GM21576 (cell line): Measurements from ENCODE around the gene F2RL1.
"Not testable (repeated sequence)": the region's sequence is repeated elsewhere in the genome, so short reads cannot be mapped to it uniquely, and the experiment has no call there.

ENCODE experiments used
- ATAC-seq: cut with Tn5 transposase; IDR thresholded peaks from one replicate; pipeline ENCODE4 v1.9.1; 2021; ENCODE audit warnings: mild to moderate bottlenecking, moderate library complexity; ENCODE audit not compliant: unreplicated experiment

The F2RL1 gene

GRCh38 chr5:76805821-76806505, 12.9 kb upstream of the F2RL1 start:
- ATAC-seq, result no peak

- no peak for ATAC-seq
Measured at GRCh38 chr5:76807296-76807695, 11.5 kb upstream of the F2RL1 start.

DNA sequence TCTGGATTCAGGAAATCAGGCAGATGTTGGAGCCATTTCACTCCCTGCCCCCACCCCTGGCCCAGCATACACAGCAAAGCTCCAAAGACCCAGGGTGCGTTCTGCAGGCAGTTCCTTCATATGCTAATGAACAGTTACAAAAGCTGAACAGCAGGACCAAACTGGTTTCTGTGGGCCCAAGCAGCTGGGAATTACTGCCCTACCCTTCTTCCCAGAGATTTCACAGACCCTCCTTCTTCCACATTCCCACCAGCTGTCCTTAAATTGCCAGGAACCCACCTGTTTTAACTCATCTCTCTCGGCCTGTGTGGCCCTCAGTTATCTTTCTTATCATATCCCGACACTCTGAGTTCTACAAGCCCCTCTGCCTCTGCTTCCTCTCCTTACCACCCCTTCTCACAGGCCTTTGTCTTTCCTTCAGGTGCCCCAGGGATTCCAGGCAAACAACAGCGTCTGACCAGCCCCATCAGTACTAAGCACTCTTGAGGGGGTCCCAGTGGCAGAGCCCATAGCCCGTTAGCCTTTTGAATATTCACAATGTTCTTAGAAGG, 10.6 kb upstream of the F2RL1 start:
- ATAC-seq, result no peak

DNA sequence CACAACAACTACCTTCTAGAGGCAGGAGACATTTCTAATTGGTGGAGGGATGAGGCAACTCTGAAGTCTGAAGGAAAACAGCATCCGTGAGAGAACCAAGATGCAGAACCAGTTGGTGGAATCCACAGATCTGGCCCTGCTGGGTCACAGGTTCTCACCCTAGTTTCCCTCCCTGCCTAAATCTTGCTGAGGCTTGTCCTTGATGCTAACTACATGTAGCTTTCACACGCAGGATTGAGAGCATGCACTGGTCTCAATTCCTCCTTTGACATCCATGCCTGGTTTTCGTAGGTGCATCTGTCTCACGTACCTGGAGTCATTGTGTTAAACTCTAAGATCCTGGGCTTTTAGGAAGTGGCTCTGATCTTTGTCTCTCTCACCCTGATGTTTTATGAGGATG, 9.7 kb upstream of the F2RL1 start:
- ATAC-seq, result no peak

DNA sequence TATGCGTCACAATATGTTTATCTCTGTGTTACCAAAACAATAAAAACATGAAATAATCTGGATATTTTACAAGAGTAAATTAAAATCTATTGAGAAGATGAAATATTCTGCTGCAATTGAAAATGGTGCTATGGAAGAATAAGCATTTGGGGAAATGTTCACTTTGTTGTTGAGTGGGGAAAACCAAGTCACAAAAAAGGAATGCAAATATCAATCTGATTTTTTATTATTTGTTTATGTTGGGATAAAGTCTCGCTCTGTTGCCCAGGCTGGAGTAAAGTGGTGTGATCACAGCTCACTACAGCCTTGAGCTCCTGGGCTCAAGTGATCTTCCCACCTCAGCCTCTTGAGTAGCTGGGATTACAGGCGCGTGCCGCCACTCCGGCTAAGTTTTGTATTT, 8.6 kb upstream of the F2RL1 start:
- no peak for ATAC-seq

GRCh38 chr5:76811214-76811613, 7.6 kb upstream of the F2RL1 start:
- ATAC-seq, result no peak

- not testable (repeated sequence) for ATAC-seq
Measured at GRCh38 chr5:76812209-76812608, 6.6 kb upstream of the F2RL1 start.

DNA sequence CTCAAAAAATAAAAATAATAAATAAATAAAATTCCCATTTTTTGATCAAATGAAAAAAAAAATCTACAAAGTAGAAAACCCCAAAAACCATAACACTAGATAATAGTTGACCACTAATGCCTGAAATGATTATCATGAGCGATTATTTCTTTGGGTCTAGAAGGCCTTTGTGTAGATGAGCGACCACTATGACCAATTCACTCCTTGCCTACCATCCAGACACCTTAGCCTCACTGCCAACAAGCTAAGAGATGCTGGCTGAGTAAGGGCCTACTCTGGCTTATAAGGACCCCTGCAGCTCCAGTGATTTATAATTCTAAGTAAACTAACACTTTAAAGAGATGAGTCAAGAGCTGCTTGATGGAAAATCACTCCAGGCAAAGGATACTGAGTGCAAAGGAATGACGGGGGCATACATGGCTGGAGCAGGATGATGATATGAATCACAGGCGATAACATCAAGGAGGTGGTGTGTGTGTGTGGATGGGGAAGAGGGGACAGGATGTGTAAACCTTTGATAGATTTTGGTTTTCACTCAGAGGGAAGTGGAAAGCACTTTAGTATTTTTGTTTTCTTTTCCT, 4.8 kb upstream of the F2RL1 start:
- ATAC-seq, result no peak

GRCh38 chr5:76816110-76816831, 2.6 kb upstream of the F2RL1 start:
- ATAC-seq, result no peak

DNA sequence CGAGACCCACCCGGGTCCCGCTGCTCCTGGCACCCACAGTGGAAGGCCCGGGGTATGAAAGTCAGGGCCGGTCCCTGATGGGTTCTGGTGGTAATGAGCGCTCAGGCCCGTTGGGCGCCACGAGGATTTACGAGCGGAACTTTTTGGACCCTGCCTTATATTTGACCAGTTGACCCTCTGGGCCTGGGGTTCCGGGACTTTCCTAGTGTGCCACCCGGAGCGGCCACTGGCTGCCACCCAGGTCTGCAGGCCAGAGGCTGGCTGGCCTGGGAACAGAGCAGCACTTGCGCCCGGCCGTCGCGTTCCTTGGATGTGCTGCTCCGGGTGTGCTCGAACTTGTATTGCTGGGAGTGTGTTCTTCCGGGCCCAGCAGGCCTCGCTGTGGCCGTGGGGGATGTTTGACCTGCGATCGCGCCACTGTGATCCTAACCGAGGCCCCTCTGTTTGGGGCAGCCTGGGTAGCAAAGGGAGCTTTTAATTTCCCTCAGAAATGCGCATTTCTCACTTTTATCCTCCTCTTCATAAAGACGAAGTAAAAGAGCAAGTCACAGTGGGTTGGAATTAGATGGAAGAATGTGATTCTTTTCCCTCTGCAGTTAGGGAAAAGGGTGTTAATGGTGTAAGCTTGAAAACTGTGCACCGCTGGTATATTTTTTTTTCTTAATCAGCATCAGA, 1.2 kb downstream of the F2RL1 start:
- ATAC-seq, result no peak

- no peak for ATAC-seq
Measured at GRCh38 chr5:76820526-76820890, 1.7 kb downstream of the F2RL1 start.

DNA sequence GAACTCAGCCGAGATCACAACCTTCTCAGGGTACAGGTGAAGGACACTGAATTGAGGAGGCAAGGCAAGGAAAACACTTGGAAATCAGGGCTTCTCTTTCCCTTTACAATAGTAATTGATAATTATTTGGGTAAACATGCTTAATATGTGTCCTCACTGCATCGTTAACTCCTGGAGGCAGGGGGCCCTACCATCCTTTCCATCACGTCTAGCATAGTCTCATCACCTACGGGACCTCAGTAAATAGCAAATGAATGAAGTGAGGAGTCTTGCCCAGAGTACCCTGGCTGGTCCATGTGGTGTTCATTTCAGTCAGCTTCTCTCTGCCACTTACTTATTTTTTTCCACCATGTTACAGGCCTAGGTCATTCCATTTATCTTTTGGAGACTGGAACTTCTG, 2.3 kb downstream of the F2RL1 start:
- ATAC-seq, result no peak

GRCh38 chr5:76822105-76822731, 3.4 kb downstream of the F2RL1 start:
- not testable (repeated sequence) for ATAC-seq

- not testable (repeated sequence) for ATAC-seq
Measured at GRCh38 chr5:76826416-76826815, 7.6 kb downstream of the F2RL1 start.

GRCh38 chr5:76831110-76831452, 12.3 kb downstream of the F2RL1 start:
- ATAC-seq, result no peak

GRCh38 chr5:76836181-76836580, 17.4 kb downstream of the F2RL1 start:
- no peak for ATAC-seq

DNA sequence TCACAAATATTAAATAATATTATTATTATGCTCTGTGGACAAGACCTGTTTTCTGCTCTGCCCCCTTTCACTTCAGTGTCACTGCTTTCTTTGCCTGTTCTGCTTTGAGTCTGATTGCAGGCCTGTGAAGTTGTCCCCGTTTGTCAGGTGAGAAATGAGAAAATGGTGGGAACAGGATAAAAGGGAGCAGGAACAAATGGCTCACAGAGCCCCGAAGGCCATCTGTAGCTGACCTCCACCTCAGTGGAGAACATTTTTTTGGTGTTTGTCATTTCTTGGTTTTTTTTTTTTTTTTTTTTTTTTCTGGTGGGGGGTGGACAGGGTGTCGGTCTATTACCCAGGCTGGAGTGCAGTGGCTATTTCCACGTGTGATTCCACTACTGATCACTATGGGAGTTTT, 17.8 kb downstream of the F2RL1 start:
- no peak for ATAC-seq

- no peak for ATAC-seq
Measured at GRCh38 chr5:76838481-76839261, 19.8 kb downstream of the F2RL1 start.

DNA sequence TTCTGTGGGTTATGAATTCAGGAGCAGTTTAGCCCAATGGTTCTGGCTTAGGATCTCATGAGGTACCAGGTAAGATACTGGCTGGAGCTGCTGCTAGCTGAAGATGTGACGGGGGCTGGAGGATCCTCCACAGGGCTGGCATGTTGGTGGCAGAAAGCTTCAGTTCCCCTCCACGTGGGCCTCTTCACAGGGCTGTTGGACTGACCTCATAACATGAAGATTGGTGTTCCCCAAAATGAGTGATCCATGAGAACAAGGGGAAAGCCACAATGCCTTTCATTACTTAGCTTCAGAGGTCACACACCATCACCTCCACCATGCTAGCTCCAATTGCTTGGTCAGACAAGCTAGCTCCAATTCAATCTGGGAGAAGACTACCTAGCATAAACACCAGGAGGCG, 22.5 kb downstream of the F2RL1 start:
- ATAC-seq, result no peak

DNA sequence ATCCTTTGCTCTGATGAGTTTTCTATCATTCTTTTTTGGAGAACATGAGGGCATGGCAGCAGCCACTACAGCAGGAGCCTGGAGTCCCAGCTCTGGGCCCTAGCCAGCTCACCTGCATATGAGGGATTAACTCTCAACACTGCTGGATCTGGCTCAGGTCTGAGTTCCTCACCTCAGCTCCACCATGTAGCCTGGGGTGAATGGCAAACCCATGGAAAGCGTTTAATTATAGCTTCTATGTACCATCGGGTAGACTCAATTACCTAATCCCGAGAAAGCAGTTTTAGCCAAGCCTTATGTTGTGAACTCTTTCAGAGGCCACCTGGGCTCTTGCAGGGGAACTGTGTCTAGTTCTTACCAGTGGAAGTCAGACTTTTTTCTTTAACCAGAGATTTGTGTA, 27.1 kb downstream of the F2RL1 start:
- ATAC-seq, result no peak
